ENCODE data around the gene NIT1.
A peak's percentile ranks its signal among the peaks of the same experiment; 100 is the strongest.

The NIT1 gene

DNA sequence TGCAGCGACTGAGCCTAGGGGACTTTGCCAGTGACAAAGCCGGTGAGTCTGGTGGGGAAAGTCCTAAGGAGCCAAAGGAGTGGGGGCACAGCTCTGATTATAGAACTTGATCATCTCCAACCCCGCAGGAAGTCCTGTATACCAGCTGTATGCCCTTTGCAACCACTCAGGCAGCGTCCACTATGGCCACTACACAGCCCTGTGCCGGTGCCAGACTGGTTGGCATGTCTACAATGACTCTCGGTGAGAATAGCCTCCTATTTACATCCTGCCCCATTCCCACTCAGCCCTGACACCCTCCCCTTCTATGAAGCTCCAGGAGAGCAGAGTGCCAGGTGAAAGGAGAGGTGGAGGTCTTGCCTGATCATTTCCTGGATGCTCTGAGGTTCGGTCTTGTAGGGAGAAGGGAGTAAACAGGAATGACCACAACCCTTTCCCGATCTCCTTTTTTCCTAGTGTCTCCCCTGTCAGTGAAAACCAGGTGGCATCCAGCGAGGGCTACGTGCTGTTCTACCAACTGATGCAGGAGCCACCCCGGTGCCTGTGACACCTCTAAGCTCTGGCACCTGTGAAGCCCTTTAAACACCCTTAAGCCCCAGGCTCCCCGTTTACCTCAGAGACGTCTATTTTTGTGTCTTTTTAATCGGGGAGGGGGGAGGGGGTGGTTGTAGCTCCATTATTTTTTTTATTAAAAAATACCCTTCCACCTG lies 47.2 kb downstream of the NIT1 start:
- ChIA-PET POLR2A (interaction anchor here (0.7 to 1.7 kb wide), 8 partner anchors 7 to 61 kb away, joined by 3 to 11 read pairs (median 4); partner anchors contain the start of genes DEDD, NDUFS2, TOMM40L and UFC1), CTCF (interaction anchor here (1.0 to 4.5 kb wide), 20 partner anchors 8 to 218 kb away, joined by 3 to 32 read pairs (median 6); partner anchors contain the start of genes B4GALT3, NDUFS2, SDHC and UFC1)
- TF ChIP-seq, protein P1, sequence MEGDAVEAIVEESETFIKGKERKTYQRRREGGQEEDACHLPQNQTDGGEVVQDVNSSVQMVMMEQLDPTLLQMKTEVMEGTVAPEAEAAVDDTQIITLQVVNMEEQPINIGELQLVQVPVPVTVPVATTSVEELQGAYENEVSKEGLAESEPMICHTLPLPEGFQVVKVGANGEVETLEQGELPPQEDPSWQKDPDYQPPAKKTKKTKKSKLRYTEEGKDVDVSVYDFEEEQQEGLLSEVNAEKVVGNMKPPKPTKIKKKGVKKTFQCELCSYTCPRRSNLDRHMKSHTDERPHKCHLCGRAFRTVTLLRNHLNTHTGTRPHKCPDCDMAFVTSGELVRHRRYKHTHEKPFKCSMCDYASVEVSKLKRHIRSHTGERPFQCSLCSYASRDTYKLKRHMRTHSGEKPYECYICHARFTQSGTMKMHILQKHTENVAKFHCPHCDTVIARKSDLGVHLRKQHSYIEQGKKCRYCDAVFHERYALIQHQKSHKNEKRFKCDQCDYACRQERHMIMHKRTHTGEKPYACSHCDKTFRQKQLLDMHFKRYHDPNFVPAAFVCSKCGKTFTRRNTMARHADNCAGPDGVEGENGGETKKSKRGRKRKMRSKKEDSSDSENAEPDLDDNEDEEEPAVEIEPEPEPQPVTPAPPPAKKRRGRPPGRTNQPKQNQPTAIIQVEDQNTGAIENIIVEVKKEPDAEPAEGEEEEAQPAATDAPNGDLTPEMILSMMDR (IDR thresholded peaks at IDR 0.05; ENCODE audit: control extremely low read depth, extremely low read depth, low read depth, missing control alignments): no peak
- no peak for DNase-seq (ENCODE audit: extremely low spot score)

DNA sequence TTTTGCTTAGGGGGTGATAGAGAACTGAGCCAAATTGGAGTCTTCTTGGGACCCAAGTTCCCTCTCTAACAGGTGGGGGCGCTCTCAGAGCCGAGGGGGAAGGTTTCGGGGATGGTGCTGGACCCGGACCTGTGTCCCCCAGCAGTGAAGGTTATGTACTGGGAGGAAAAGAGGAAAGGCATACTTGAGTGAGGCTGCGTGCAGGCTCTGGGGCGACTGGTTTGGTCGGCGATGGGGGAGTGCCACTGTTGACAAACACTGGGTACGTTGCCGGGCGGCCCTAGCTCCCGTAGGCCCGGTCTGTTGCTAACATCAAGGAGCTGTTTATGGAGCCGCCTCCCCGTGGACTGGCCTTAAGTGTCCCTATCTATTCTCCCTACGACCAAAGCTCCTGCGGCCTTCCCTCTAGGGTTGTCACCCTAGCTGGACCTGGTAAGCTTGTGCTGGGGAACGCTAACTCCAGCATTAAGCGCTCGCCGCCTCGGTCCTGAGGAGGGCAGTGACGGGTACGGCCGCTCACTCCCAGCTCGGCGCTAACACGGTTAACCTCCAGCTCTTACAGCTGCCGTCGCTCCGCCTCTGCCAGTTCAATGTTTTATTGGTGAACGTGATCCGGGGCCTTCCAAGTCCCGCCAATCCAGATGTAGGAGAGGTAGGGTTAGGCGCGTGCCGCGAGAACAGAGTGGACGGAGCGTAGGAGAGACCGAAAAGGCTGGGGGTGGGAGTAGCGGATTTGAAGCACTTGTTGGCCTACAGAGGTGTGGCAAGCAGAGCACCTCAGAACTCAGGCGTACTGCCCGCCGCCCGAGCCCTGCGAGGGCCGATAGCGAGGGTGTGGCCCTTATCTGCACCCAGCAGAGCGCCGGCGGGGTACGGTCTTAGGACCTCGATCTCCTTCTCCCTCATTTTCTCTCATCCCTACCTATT lies 48.1 kb downstream of the NIT1 start, which contains the start of gene PPOX:
Gene PPOX (plus strand): TSS at position 685 of the 927 bp plus-strand sequence. CDS start 422 bp downstream, outside the sequence.
- peak; percentile 92 for DNase-seq (ENCODE audit: extremely low spot score)
- CTCF ChIA-PET: interaction anchor here (0.7 to 4.5 kb wide), 25 partner anchors 9 to 217 kb away, joined by 3 to 32 read pairs (median 5); partner anchors contain the start of genes B4GALT3, CFAP126, NDUFS2 and NIT1
- TF ChIP-seq, protein P1 (IDR thresholded peaks at IDR 0.05; ENCODE audit: control extremely low read depth, extremely low read depth, low read depth, missing control alignments): peak; percentile 58
- POLR2A ChIA-PET: interaction anchor here (0.5 to 1.7 kb wide), 14 partner anchors 8 to 184 kb away, joined by 3 to 11 read pairs (median 4); partner anchors contain the start of genes ARHGAP30, DEDD, F11R and NDUFS2

DNA sequence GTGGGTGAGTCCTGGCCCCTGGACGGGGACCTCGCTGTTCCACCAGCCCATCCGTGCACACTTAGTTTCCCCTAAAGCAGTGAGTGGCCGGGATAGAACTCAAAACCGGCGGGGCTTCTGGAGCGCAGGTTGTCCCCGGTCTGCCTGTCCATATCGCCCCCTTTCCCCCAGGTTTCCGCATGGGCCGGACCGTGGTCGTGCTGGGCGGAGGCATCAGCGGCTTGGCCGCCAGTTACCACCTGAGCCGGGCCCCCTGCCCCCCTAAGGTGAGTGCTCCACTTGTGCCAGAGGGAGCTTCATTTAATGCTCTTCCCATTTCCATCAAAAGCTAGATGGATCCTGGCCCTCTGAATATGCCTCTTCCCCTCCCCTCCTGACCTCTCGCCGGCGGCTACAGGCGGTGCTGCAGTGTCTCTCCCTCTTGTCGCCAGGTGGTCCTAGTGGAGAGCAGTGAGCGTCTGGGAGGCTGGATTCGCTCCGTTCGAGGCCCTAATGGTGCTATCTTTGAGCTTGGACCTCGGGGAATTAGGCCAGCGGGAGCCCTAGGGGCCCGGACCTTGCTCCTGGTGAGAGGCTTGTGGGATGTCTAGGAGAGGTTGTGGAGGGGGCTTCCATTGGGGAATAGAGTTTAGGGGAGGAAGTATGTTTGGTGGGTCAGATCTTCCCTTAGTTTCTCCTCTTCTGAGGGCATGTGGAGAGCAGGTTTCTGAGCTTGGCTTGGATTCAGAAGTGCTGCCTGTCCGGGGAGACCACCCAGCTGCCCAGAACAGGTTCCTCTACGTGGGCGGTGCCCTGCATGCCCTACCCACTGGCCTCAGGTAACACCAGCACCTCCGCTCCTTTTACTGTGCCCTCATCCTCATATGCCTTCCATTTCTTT lies 49.0 kb downstream of the NIT1 start:
- CTCF ChIA-PET: interaction anchor here (0.7 to 4.5 kb wide), 20 partner anchors 10 to 272 kb away, joined by 3 to 32 read pairs (median 6); partner anchors contain the start of genes B4GALT3, TOMM40L and UFC1
- no peak for DNase-seq (ENCODE audit: extremely low spot score)
- POLR2A ChIA-PET: interaction anchor here (0.6 to 1.7 kb wide), 7 partner anchors 9 to 121 kb away, joined by 3 to 8 read pairs (median 5); partner anchors contain the start of genes ARHGAP30, NDUFS2, TOMM40L and USF1
- TF ChIP-seq, protein P1 (IDR thresholded peaks at IDR 0.05; ENCODE audit: control extremely low read depth, extremely low read depth, low read depth, missing control alignments): no peak

DNA sequence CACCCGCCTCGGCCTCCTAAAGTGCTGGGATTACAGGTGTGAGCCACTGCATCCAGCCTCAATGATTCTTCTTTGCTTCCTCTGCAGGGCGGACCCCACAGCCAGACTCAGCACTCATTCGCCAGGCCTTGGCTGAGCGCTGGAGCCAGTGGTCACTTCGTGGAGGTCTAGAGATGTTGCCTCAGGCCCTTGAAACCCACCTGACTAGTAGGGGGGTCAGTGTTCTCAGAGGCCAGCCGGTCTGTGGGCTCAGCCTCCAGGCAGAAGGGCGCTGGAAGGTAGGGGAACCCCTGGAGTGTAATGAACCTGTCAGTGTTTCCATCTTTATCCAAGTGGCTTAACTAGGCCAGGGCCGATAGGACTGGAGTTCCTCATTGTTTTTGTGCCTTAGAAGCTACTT lies 51.0 kb downstream of the NIT1 start:
- DNase-seq (ENCODE audit: extremely low spot score): no peak
- ChIA-PET CTCF (interaction anchor here (4.5 kb wide), 1 partner anchor 8 kb away, joined by 22 read pairs; the partner anchor contains the start of gene B4GALT3), POLR2A (no interaction called here)
- TF ChIP-seq, protein P1 (IDR thresholded peaks at IDR 0.05; ENCODE audit: control extremely low read depth, extremely low read depth, low read depth, missing control alignments): no peak
